Activated CD8-positive, alpha-beta memory T cell treated with anti-CD3 and anti-CD28 coated beads, Interleukin-2, amount 50 U/mL, for 24 hours (primary cell): ENCODE data around the gene TIAL1.
"Not testable (repeated sequence)": the region's sequence is repeated elsewhere in the genome, so short reads cannot be mapped to it uniquely, and the experiment has no call there.

Experiments used
- DNase-seq: peaks from one replicate; pipeline ENCODE4 v3.0.0-alpha.2; 2020; ENCODE audit errors: extremely low read depth

Gene TIAL1

GRCh38 chr10:119531067-119531466, 65.7 kb downstream of the TIAL1 start:
- no peak for DNase-seq

GRCh38 chr10:119528663-119529237, 68.0 kb downstream of the TIAL1 start:
- not testable (repeated sequence) for DNase-seq

- DNase-seq: no peak
These were observed 69.9 kb downstream of the TIAL1 start for GRCh38 chr10:119526621-119527592.

GRCh38 chr10:119526149-119526548, 70.6 kb downstream of the TIAL1 start:
- no peak for DNase-seq

- no peak for DNase-seq
These were observed 71.6 kb downstream of the TIAL1 start for GRCh38 chr10:119525116-119525515.

- no peak for DNase-seq
These were observed 72.1 kb downstream of the TIAL1 start for GRCh38 chr10:119524720-119525070.

- DNase-seq: no peak
These were observed 72.7 kb downstream of the TIAL1 start for GRCh38 chr10:119523895-119524719.
